ENCODE data around the gene CSNK1E. TPM values are rescaled to one million over a fixed set of nuclear protein-coding genes. Genes with fewer than 3 reads are reported as not detected.

CSNK1E gene
- total and polyA plus RNA-seq, 2 of the 8 experiments (the other 6 are each of a cell fraction or from before 2014, with no cell fraction given), result 247 to 263 TPM

GRCh38 chr22:38290347-38290746, 26.9 kb downstream of the CSNK1E start (continued):
- TF ChIP-seq KDM1A (IDR thresholded peaks at IDR 0.05; ENCODE audit: borderline replicate concordance, low read length), result no peak
- no peak for TF ChIP-seq GABPA (IDR thresholded peaks at IDR 0.05; ENCODE audit: borderline replicate concordance, insufficient read depth, low read length)

All from H1 (cell line).